ENCODE results near the gene SNX22. TPM values are rescaled to one million over a fixed set of nuclear protein-coding genes. Genes with fewer than 3 reads are reported as not detected.

SNX22 gene
- polyA plus RNA-seq, 1 donor (not counting 4 experiments of a cell fraction or from before 2014, with no cell fraction given): 0.04 TPM

- FAIRE-seq (no peak), DNase-seq (ENCODE audit: low read depth, low spot score) (no peak)
- H3K27ac ChIP-seq (ENCODE audit: control insufficient read depth, insufficient read depth, low read length): peak overlapping the region; percentile 36
- H3K4me1 ChIP-seq (ENCODE audit: control insufficient read depth, extremely low read depth, insufficient read depth, low read length): peaks cover 25% of the 10 kb centered on the region
- dilution Hi-C loops (cut with MboI; ENCODE audit: extremely low pct_ligation_motif_present, low sequenced_read_pairs): no loop called here
- peak overlapping the region; percentile 78 for H3K4me2 ChIP-seq (ENCODE audit: control insufficient read depth, extremely low read depth, insufficient read depth, low read depth, low read length)
- peak overlapping the region; percentile 1 to 43 (median 42) for H3K4me3 ChIP-seq (ENCODE audit: control insufficient read depth in 2 of 3, extremely low read depth in 1 of 3, insufficient read depth in 2 of 3, low read depth in 1 of 3, low read length in 3 of 3)
- H2AFZ ChIP-seq (ENCODE audit: control insufficient read depth, low read length): peak overlapping the region; percentile 68
- TF ChIP-seq, protein P1, sequence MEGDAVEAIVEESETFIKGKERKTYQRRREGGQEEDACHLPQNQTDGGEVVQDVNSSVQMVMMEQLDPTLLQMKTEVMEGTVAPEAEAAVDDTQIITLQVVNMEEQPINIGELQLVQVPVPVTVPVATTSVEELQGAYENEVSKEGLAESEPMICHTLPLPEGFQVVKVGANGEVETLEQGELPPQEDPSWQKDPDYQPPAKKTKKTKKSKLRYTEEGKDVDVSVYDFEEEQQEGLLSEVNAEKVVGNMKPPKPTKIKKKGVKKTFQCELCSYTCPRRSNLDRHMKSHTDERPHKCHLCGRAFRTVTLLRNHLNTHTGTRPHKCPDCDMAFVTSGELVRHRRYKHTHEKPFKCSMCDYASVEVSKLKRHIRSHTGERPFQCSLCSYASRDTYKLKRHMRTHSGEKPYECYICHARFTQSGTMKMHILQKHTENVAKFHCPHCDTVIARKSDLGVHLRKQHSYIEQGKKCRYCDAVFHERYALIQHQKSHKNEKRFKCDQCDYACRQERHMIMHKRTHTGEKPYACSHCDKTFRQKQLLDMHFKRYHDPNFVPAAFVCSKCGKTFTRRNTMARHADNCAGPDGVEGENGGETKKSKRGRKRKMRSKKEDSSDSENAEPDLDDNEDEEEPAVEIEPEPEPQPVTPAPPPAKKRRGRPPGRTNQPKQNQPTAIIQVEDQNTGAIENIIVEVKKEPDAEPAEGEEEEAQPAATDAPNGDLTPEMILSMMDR (optimal IDR thresholded peaks at IDR 0.05 in 1 of 3, IDR thresholded peaks at IDR 0.05 in 1 of 3, conservative IDR thresholded peaks at IDR 0.05 in 1 of 3; ENCODE audit: extremely low read depth in 1 of 3, insufficient read depth in 2 of 3, low read length in 3 of 3): no peak
- no peak for TF ChIP-seq EZH2 (IDR thresholded peaks at IDR 0.05; ENCODE audit: low read length)
- H3K79me2 ChIP-seq (ENCODE audit: control insufficient read depth, insufficient read depth, low read length): peaks cover 31% of the 10 kb centered on the region
- no peaks in the 10 kb centered on the region for H3K27me3 ChIP-seq (ENCODE audit: control insufficient read depth, extremely low read depth, insufficient read depth, low read length)
- H3K9me3 ChIP-seq (ENCODE audit: control insufficient read depth, low read depth, low read length): no peaks in the 10 kb centered on the region
- peaks cover 17 to 24% of the 10 kb centered on the region in 2 experiments for H3K36me3 ChIP-seq (ENCODE audit: control insufficient read depth in 2 of 2, extremely low read depth in 1 of 2, insufficient read depth in 2 of 2, low read length in 2 of 2)
- H3K9me1 ChIP-seq (ENCODE audit: control insufficient read depth, extremely low read depth, insufficient read depth, low read length): peaks cover 2% of the 10 kb centered on the region
- H4K20me1 ChIP-seq (ENCODE audit: control insufficient read depth, extremely low read depth, insufficient read depth, low read length): peaks cover 9% of the 10 kb centered on the region
- H3K9ac ChIP-seq (ENCODE audit: control insufficient read depth, extremely low read depth, insufficient read depth, low read length): peak overlapping the region; percentile 38
Measured at GRCh38 chr15:64163659-64164362, 12.3 kb downstream of the SNX22 start.

GRCh38 chr15:64164436-64164835 is 12.9 kb downstream of the SNX22 start:
- no peak for TF ChIP-seq EZH2 (IDR thresholded peaks at IDR 0.05; ENCODE audit: low read length)
- TF ChIP-seq, protein P1 (optimal IDR thresholded peaks at IDR 0.05 in 1 of 3, IDR thresholded peaks at IDR 0.05 in 1 of 3, conservative IDR thresholded peaks at IDR 0.05 in 1 of 3; ENCODE audit: extremely low read depth in 1 of 3, insufficient read depth in 2 of 3, low read length in 3 of 3): no peak
- H2AFZ ChIP-seq (ENCODE audit: control insufficient read depth, low read length): no peak overlapping the region
- no peak overlapping the region for H3K4me2 ChIP-seq (ENCODE audit: control insufficient read depth, extremely low read depth, insufficient read depth, low read depth, low read length)
- H3K36me3 ChIP-seq (ENCODE audit: control insufficient read depth in 2 of 2, extremely low read depth in 1 of 2, insufficient read depth in 2 of 2, low read length in 2 of 2): peaks cover 13 to 18% of the 10 kb centered on the region in 2 experiments
- dilution Hi-C loops (cut with MboI; ENCODE audit: extremely low pct_ligation_motif_present, low sequenced_read_pairs): no loop called here
- peaks cover 28% of the 10 kb centered on the region for H3K79me2 ChIP-seq (ENCODE audit: control insufficient read depth, insufficient read depth, low read length)
- peaks cover 2% of the 10 kb centered on the region for H3K9me1 ChIP-seq (ENCODE audit: control insufficient read depth, extremely low read depth, insufficient read depth, low read length)
- no peaks in the 10 kb centered on the region for H3K9me3 ChIP-seq (ENCODE audit: control insufficient read depth, low read depth, low read length)
- H3K27ac ChIP-seq (ENCODE audit: control insufficient read depth, insufficient read depth, low read length): no peak overlapping the region
- FAIRE-seq (no peak), DNase-seq (ENCODE audit: low read depth, low spot score) (no peak)
- no peak overlapping the region for H3K4me3 ChIP-seq (ENCODE audit: control insufficient read depth in 2 of 3, extremely low read depth in 1 of 3, insufficient read depth in 2 of 3, low read depth in 1 of 3, low read length in 3 of 3)
- no peaks in the 10 kb centered on the region for H3K27me3 ChIP-seq (ENCODE audit: control insufficient read depth, extremely low read depth, insufficient read depth, low read length)
- no peak overlapping the region for H3K9ac ChIP-seq (ENCODE audit: control insufficient read depth, extremely low read depth, insufficient read depth, low read length)
- H3K4me1 ChIP-seq (ENCODE audit: control insufficient read depth, extremely low read depth, insufficient read depth, low read length): peaks cover 25% of the 10 kb centered on the region
- H4K20me1 ChIP-seq (ENCODE audit: control insufficient read depth, extremely low read depth, insufficient read depth, low read length): peaks cover 9% of the 10 kb centered on the region
